Measurements from ENCODE around the gene ZNF778. TPM values are rescaled to one million over a fixed set of nuclear protein-coding genes. Genes with fewer than 3 reads are reported as not detected.
"Not testable (repeated sequence)": the region's sequence is repeated elsewhere in the genome, so short reads cannot be mapped to it uniquely, and the experiment has no call there.

ZNF778 gene
- total RNA-seq, 1 donor from 2014 or later = 15.5 TPM

GRCh38 chr16:89261691-89262563 lies 44.4 kb downstream of the ZNF778 start:
- peaks cover 4% of the 10 kb centered on the region for H3K9me3 Mint-ChIP-seq
- H3K27ac Mint-ChIP-seq (ENCODE audit: unreplicated experiment) = no peak overlapping the region
- H3K36me3 Mint-ChIP-seq (ENCODE audit: low read depth) = peaks cover 14% of the 10 kb centered on the region
- peaks cover 2% of the 10 kb centered on the region for H3K27me3 Mint-ChIP-seq (ENCODE audit: low read depth)
- H3K4me3 Mint-ChIP-seq = no peak overlapping the region
- DNase-seq (ENCODE audit: low read depth, low spot score) = no peak
- peaks cover 3% of the 10 kb centered on the region for H3K4me1 Mint-ChIP-seq
- no peak for TF ChIP-seq CTCF (conservative IDR thresholded peaks at IDR 0.05)

GRCh38 chr16:89264800-89265550 lies 47.5 kb downstream of the ZNF778 start:
- no peak overlapping the region for H3K27ac Mint-ChIP-seq (ENCODE audit: unreplicated experiment)
- TF ChIP-seq CTCF (conservative IDR thresholded peaks at IDR 0.05) = no peak
- DNase-seq (ENCODE audit: low read depth, low spot score) = no peak
- H3K4me1 Mint-ChIP-seq = no peaks in the 10 kb centered on the region
- H3K4me3 Mint-ChIP-seq = no peak overlapping the region
- H3K27me3 Mint-ChIP-seq (ENCODE audit: low read depth) = no peaks in the 10 kb centered on the region
- no peaks in the 10 kb centered on the region for H3K9me3 Mint-ChIP-seq
- peaks cover 18% of the 10 kb centered on the region for H3K36me3 Mint-ChIP-seq (ENCODE audit: low read depth)

- H3K4me3 Mint-ChIP-seq = no peak overlapping the region
- TF ChIP-seq CTCF (conservative IDR thresholded peaks at IDR 0.05) = no peak
Measured at GRCh38 chr16:89265647-89266046, 48.1 kb downstream of the ZNF778 start.

GRCh38 chr16:89266521-89267134 lies 49.1 kb downstream of the ZNF778 start:
- no peaks in the 10 kb centered on the region for H3K9me3 Mint-ChIP-seq

More at GRCh38 chr16:89265647-89266046, 48.1 kb downstream of the ZNF778 start:
- Mint-ChIP-seq H3K27ac (ENCODE audit: unreplicated experiment) (no peak overlapping the region), H3K4me1 (no peaks in the 10 kb centered on the region), H3K36me3 (ENCODE audit: low read depth) (peaks cover 18% of the 10 kb centered on the region), H3K9me3 (no peaks in the 10 kb centered on the region), H3K27me3 (ENCODE audit: low read depth) (no peaks in the 10 kb centered on the region)
- DNase-seq (ENCODE audit: low read depth, low spot score) = no peak

GRCh38 chr16:89267746-89268145 lies 50.2 kb downstream of the ZNF778 start:
- not testable (repeated sequence) for H3K9me3 Mint-ChIP-seq; H3K27ac Mint-ChIP-seq (ENCODE audit: unreplicated experiment); H3K4me1 Mint-ChIP-seq; H3K27me3 Mint-ChIP-seq (ENCODE audit: low read depth); H3K4me3 Mint-ChIP-seq; DNase-seq (ENCODE audit: low read depth, low spot score)
- peaks cover 24% of the 10 kb centered on the region for H3K36me3 Mint-ChIP-seq (ENCODE audit: low read depth)

More at GRCh38 chr16:89266521-89267134, 49.1 kb downstream of the ZNF778 start:
- no peak overlapping the region for H3K27ac Mint-ChIP-seq (ENCODE audit: unreplicated experiment)
- no peaks in the 10 kb centered on the region for H3K4me1 Mint-ChIP-seq
- TF ChIP-seq CTCF (conservative IDR thresholded peaks at IDR 0.05) = no peak
- no peaks in the 10 kb centered on the region for H3K27me3 Mint-ChIP-seq (ENCODE audit: low read depth)
- DNase-seq (ENCODE audit: low read depth, low spot score) = no peak
- peaks cover 22% of the 10 kb centered on the region for H3K36me3 Mint-ChIP-seq (ENCODE audit: low read depth)
- H3K4me3 Mint-ChIP-seq = no peak overlapping the region

Measured in neural crest cell (in vitro differentiated cells).